GM18907 (cell line): ENCODE results near the gene SLC6A3.

Experiments used
- ATAC-seq: cut with Tn5 transposase; IDR thresholded peaks from one replicate; pipeline ENCODE4 v1.9.1; 2021; ENCODE audit warnings: mild to moderate bottlenecking, moderate library complexity; ENCODE audit not compliant: unreplicated experiment

The SLC6A3 gene

DNA sequence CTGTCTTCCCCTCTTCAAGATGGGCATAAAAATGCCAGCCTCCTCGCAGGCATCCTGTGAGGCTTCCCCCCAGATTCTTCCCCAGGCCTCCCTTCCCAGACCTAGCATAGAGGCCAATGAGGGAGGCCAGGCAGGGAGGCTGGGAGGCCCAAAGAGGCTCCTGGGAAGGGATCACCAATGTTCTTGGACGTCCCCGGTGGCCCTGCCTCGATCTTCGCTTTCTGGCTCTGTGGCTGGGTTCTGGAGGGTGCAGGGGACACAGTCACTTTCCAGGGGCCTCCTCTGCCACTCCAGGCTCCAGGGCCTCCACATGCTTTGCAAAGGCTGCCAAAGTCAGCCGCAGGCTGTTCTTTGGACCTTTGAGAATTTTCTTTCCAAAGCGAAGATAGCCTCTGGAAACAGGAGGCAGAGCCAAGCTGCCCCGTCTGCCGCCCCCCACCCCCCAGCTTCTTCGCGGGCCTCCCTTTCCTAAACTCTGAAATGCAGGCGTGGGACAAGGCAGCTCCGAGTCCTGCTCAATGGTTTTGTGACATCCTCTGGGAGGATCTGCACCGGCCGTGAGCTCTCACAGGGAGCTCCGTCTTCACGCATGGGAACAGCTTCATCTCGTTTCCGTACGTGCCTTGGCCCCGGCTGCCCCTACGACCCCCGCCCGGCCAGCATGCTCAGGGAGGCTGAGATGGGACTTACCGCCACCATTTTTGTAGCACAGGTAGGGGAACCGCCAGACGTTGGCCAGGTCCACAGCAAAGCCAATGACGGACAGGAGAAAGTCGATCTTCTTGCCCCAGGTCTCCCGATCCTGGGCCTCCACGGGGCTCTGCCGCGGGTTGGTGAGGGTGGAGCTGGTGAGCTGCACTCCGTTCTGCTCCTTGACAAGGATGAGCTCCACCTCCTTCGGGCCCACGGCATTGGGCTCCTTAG lies 2.8 kb downstream of the SLC6A3 start:
- no peak for ATAC-seq

DNA sequence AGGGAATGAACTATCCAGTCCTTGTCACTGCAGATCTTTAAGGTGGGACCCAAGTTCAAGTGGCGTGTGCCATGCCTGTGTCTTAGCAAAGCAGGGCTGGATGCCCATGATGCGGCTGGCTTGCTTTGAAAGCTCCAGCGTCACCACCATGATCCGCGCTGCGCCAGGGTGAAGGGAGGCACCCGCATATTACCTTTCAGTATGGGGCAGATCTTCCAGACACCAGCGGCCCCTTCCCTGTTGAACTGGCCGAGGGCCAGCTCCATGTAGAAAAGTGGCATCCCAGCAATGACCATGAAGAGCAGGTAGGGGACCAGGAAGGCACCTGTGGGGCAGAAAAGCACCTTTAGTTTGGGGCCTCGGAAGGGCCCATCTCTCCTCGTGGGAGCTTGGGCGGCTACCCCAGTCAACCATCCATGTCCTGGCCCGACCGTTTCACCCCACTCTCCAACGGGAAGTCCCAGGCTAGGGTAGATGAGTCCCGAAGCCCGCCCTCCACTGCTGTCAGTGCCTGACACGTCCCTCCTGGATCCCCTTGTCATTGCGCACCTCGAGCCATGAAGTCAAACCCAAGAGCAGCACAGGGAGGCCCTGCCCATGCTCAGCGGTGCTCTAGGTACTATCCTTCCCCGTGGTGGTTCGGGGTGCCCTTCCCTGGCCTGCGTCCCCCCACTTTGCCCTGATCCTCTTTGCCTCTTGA lies 3.9 kb downstream of the SLC6A3 start:
- no peak for ATAC-seq

GRCh38 chr5:1440098-1440493 lies 5.1 kb downstream of the SLC6A3 start:
- ATAC-seq, result no peak

DNA sequence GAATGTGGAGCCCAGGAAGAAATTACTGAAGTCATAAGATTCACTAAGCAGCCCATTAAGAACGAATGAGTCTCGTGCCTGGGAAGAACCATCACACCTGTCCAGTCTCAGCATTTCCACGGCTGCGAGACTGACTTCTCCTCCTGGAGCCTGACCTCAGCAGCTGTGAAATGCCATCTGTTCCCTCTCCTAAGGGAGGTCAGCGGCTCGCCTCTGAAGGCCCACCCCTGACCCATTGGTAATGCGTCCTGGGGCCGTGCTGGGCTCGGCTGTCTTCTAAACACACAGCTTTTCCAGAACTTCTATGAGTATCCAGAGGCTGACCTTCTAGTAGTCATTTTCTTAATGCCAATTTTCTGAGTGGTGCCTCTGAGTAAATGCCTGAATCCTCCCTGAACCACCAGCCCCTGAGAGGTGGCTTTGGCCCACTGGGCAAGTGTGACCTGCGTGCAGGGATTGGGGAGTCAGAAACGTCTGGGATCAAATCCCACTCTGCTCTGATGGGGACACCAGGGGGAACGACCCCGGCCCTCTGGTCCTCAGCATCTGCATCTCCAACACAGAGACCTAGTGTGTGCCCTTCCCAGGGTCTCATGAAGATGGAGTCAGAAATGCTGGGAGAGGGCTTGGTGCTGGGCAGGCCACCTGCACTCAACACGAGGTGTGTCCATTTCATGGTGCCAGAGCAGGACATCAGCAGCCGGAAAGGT lies 5.7 kb downstream of the SLC6A3 start:
- no peak for ATAC-seq

GRCh38 chr5:1438871-1439270 lies 6.4 kb downstream of the SLC6A3 start:
- no peak for ATAC-seq

GRCh38 chr5:1437876-1438559 lies 7.2 kb downstream of the SLC6A3 start:
- ATAC-seq, result no peak

GRCh38 chr5:1437226-1437829 lies 7.9 kb downstream of the SLC6A3 start:
- ATAC-seq, result no peak

- ATAC-seq, result no peak
Measured at GRCh38 chr5:1436681-1437080, 8.6 kb downstream of the SLC6A3 start.

GRCh38 chr5:1436036-1436435 lies 9.2 kb downstream of the SLC6A3 start:
- no peak for ATAC-seq

GRCh38 chr5:1435369-1435768 lies 9.9 kb downstream of the SLC6A3 start:
- no peak for ATAC-seq

DNA sequence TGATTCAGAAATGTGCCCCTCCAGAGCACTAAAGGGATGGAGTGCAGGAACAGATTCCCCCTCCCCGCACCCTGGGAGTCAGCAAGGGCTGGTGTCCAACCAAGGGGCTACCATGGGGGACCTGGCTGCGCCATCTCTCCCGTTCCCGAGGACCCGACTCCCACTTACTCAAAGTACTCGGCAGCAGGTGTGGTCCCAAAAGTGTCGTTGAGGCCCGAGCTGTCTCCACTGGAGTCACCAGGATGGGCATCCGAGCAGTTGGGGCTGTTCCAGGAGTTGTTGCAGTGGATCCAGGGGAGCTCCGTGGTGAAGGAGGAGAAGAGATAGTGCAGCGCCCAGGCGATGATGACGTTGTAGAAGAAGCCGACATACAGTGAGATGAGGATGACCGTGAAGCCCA lies 12.9 kb downstream of the SLC6A3 start:
- no peak for ATAC-seq

DNA sequence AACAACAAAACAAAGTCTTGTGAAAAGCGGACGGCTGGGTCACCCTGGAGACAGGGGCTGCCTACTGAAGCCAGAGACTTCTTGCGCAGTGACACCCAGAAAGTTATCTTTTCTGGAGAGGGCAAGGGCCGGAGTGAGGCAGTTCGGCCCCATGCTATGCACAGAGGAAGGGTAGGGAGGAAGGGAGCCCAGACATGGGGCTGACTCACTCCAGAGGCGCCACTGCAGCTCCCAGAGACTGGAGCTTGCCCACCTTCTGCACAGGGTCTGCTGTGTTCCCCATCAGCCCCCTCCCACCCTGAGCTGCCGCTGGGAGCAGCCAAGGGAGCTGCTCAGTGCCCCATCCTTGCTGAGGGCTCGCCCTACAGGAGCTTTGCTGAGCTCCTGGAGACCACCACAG lies 13.3 kb downstream of the SLC6A3 start:
- no peak for ATAC-seq

- no peak for ATAC-seq
Measured at GRCh38 chr5:1431021-1431811, 14.0 kb downstream of the SLC6A3 start.

- no peak for ATAC-seq
Measured at GRCh38 chr5:1430121-1430795, 15.0 kb downstream of the SLC6A3 start.

DNA sequence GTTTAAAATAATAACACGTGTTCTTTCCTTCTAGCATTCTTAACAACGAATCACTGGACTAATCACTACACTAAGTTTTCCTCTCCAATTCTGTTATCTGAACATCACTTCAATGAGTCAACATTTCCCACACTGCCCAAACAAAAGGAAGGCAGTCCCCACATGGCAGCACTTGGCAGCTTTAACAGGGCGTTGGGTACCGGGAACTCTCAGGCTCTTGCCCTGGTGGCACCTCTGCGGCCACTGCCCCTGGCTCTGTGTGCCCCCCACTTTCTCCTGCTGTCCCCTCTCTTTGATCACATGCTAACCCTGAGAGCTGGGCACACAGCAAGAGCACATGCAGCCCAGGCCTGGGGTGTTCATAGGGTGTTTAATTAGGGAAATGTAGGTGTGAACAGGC lies 15.7 kb downstream of the SLC6A3 start:
- no peak for ATAC-seq

DNA sequence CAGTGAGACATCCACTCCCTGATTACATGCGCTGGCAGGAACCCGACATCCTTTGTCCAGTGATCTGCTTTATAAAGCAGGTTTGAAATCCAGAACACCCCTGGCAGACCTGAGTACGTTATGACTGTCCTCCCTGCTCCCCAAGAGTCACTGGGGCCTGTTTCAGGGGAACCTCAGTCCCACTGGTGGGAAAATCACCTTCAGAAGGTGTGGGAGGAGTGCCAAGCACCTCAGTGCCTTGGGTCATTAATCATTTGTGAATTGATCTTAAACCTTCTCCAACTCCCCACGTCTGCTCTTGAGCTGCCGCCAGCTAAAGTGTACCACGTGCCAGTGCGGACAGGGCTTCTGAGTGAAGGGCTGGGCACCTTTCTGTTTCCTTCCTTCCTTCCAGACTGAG lies 16.2 kb downstream of the SLC6A3 start:
- ATAC-seq, result no peak

DNA sequence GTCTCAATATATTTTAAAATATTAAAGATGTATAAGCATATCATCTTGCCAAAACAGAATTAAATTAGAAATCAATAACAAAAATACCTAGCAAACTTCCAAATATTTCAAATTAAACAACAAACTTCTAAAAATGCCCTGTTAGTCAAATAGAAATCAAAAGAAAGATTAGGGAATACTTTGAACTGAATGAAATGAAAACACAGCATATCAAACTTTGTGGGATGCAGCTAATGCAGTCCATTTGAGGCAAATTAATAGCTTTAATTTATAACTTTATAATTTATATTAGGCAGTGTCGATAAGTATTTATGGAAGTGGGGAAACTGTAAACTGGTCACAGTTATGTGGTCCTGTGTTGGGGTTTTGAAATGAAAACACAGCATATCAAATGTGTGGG lies 17.1 kb downstream of the SLC6A3 start:
- ATAC-seq, result no peak

DNA sequence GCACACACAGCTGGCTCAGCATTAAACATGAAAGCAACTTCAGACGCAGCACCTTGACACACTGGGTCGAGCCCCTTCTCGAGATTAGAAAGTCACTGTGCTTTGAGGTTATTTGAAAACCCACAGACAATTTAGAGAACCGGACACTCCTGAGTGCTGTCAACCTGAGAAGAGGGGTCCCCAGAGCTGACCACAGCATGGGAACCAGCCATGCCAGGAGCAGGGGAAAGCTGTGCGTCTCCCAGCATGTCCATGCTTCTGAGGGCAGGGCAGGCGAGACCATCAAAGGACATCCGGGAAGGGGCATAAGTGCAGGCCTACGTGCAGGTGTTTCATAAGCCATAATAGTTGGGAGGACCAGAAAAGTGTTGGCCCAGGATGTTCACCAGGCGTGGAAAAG lies 20.5 kb downstream of the SLC6A3 start:
- ATAC-seq, result no peak

DNA sequence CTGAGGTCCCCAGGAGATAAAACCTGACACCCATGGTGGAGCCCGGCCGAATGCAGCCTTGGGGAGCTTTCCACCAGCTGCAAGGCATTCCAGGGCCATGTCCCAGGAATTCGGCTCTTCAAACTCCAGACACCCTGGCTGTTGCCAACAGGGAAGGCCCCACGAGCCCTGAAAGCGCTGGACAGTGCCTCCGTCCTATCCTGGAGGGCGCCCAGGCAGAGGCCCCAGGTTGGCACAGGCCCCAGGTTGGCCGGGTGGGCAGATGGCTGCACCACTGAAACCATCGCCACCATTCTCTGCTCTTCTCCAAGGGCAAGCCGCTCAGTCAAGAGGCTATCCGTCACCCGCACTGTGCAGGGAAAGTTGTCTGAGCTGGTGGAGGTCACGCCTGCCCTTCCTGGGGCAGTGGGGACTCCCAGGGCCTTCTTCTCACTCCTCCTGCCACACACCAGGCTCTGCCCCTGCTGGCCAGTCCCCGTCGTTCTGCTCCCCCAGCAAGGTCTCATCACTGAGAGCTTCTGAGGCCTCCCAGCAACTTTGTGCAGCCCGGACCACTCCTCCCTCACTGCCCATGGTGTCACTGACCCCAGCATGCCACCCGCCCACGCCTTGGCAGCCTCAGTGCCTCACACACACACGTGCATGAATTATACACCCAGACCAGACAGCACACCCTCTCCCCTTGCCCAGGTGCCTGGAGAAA lies 21.2 kb downstream of the SLC6A3 start:
- no peak for ATAC-seq
